PC-9 (cell line): Measurements from ENCODE around the gene SPEM2. TPM values are rescaled to one million over a fixed set of nuclear protein-coding genes. Genes with fewer than 3 reads are reported as not detected.

Experiments used
- BruUV-seq: library from RNA; stranded (reverse); fragments of 400-500 nt; replicated peaks from 2 replicates; lab custom pipeline; 2021; lab: Mats Ljungman, UMichigan
- CTCF ChIA-PET: fragments of 300-600 bp; sonication (Branson Sonifier 250); formaldehyde crosslinking; loops from one replicate; lab custom pipeline; 2022; ENCODE audit warnings: antibody characterized with exemption; lab: Charles Lee
- POLR2A ChIA-PET: fragments of 300-600 bp; sonication (Branson Sonifier 250); formaldehyde crosslinking; loops from one replicate; lab custom pipeline; 2022; ENCODE audit warnings: antibody characterized with exemption; ENCODE audit not compliant: unreplicated experiment; lab: Charles Lee
- DNase-seq, 2 experiments: peaks; one replicate each; pipeline versions ENCODE4 v3.0.0 to v3.0.0-alpha.2; 2015 to 2022; ENCODE audit warnings: mixed read lengths in 1 of 2
- H2AFZ ChIP-seq: fragments of 200-600 bp; sonication (generic); 2 replicates; pipeline ENCODE4 v1.8.1; 2017; ENCODE audit warnings: antibody characterized with exemption
- H3F3A ChIP-seq: fragments of 200-600 bp; sonication (generic); 2 replicates; pipeline ENCODE4 v1.8.1; 2017; ENCODE audit warnings: antibody characterized with exemption, mild to moderate bottlenecking, low read depth; ENCODE audit not compliant: insufficient read depth
- H3K27ac ChIP-seq: fragments of 200-600 bp; sonication (generic); 2 replicates; pipeline ENCODE4 v1.6.1; 2016; ENCODE audit warnings: mixed run types
- H3K27me3 ChIP-seq: fragments of 200-600 bp; sonication (generic); 2 replicates; pipeline ENCODE4 v1.6.1; 2016; ENCODE audit warnings: low read depth, mixed run types; ENCODE audit not compliant: insufficient read depth
- H3K36me3 ChIP-seq: fragments of 200-600 bp; sonication (generic); 2 replicates; pipeline ENCODE4 v1.6.1; 2016; ENCODE audit warnings: low read depth, mixed run types
- H3K4me1 ChIP-seq: fragments of 200-600 bp; sonication (generic); replicated peaks from 2 replicates; pipeline ENCODE4 v1.6.1; 2016; ENCODE audit warnings: mixed run types; ENCODE audit not compliant: insufficient read depth
- H3K4me2 ChIP-seq: fragments of 200-600 bp; sonication (generic); 2 replicates; pipeline ENCODE4 v1.6.1; 2017; ENCODE audit warnings: mixed run types
- H3K4me3 ChIP-seq: fragments of 200-600 bp; sonication (generic); 2 replicates; pipeline ENCODE4 v1.6.1; 2016; ENCODE audit warnings: mixed run types
- H3K79me2 ChIP-seq: fragments of 200-600 bp; sonication (generic); 2 replicates; pipeline ENCODE4 v1.6.1; 2017; ENCODE audit warnings: low read depth, mixed run types
- H3K9me2 ChIP-seq: fragments of 200-600 bp; sonication (generic); 2 replicates; pipeline ENCODE4 v1.8.1; 2017; ENCODE audit warnings: mild to moderate bottlenecking; ENCODE audit not compliant: insufficient read depth
- H3K9me3 ChIP-seq: fragments of 200-600 bp; sonication (generic); 2 replicates; pipeline ENCODE4 v1.8.1; 2016; ENCODE audit warnings: low read depth; ENCODE audit not compliant: insufficient read depth
- H4K20me1 ChIP-seq: fragments of 200-600 bp; sonication (generic); 2 replicates; pipeline ENCODE4 v1.8.1; 2017; ENCODE audit not compliant: insufficient read depth
- EZH2 ChIP-seq: fragments of 200-600 bp; sonication (generic); IDR thresholded peaks from 2 replicates; pipeline ENCODE4 v1.8.0; 2017; ENCODE audit warnings: antibody characterized with exemption, low read depth
- intact Hi-C: fragments of 100-400 bp; cut with micrococcal nuclease; formaldehyde crosslinking; loops from one replicate; pipeline ENCODE4 v1.10.0; 2022; ENCODE audit not compliant: unreplicated experiment
- total RNA-seq: library from RNA; stranded (reverse); gene quantifications from 2 replicates; pipeline ENCODE4 v1.2.3, GENCODE V29; 2021
- TF ChIP-seq, protein P1 (sequence below): fragments of 200-600 bp; sonication (generic); conservative IDR thresholded peaks from 2 replicates; pipeline ENCODE4 v1.6.1; 2017; ENCODE audit warnings: mixed run types, antibody characterized with exemption, mild to moderate bottlenecking, moderate library complexity

Gene SPEM2
- total RNA-seq, 1 experiment from 2014 or later = 0.50 TPM

DNA sequence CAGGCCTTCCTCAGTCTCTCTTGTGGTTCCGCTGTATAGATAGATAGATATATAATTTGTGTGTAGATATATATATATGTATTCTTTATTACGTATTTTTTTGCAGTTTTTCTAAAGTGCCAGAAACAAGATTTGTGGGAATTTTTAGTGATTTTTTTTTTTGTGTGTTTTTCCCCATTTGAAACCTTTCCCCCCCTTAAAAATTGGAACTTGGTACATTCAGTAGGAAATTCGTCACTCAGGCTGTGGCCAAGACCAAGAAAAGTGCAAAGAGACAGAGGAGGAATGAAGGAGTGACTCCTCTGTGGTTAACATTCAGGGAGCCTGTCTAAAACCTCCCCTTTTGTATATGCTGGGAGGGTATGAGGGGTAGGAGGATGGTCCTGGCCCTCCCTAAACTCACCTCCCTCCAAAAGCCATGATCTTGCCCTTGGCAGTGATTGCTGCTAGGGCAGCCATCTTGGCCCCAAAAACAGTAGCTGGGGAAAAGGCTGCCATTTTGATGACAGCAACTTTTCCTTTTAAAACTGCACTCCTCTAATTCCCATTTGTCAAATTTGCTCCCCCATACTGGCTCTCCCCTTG, 34.6 kb downstream of the SPEM2 start:
- POLR2A ChIA-PET = no interaction called here
- DNase-seq = no peak
- Histone ChIP-seq H3K9me3 (no peaks in the 10 kb centered on the region), H3F3A (peaks cover 7% of the 10 kb centered on the region; the same call in 1 of the 2 replicates), H3K27me3 (no peaks in the 10 kb centered on the region), H3K9me2 (no peaks in the 10 kb centered on the region), H3K4me3 (no peak overlapping the region), H3K36me3 (no peaks in the 10 kb centered on the region), H2AFZ (no peak overlapping the region), H3K4me1 (no peaks in the 10 kb centered on the region), H3K4me2 (no peak overlapping the region), H3K79me2 (no peaks in the 10 kb centered on the region), H4K20me1 (no peaks in the 10 kb centered on the region), H3K27ac (no peak overlapping the region)
- TF ChIP-seq EZH2 = no peak
- TF ChIP-seq, protein P1, sequence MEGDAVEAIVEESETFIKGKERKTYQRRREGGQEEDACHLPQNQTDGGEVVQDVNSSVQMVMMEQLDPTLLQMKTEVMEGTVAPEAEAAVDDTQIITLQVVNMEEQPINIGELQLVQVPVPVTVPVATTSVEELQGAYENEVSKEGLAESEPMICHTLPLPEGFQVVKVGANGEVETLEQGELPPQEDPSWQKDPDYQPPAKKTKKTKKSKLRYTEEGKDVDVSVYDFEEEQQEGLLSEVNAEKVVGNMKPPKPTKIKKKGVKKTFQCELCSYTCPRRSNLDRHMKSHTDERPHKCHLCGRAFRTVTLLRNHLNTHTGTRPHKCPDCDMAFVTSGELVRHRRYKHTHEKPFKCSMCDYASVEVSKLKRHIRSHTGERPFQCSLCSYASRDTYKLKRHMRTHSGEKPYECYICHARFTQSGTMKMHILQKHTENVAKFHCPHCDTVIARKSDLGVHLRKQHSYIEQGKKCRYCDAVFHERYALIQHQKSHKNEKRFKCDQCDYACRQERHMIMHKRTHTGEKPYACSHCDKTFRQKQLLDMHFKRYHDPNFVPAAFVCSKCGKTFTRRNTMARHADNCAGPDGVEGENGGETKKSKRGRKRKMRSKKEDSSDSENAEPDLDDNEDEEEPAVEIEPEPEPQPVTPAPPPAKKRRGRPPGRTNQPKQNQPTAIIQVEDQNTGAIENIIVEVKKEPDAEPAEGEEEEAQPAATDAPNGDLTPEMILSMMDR = no peak
- intact Hi-C loops = no loop called here
- no TSS peak for BruUV-seq
- CTCF ChIA-PET = no interaction called here

DNA sequence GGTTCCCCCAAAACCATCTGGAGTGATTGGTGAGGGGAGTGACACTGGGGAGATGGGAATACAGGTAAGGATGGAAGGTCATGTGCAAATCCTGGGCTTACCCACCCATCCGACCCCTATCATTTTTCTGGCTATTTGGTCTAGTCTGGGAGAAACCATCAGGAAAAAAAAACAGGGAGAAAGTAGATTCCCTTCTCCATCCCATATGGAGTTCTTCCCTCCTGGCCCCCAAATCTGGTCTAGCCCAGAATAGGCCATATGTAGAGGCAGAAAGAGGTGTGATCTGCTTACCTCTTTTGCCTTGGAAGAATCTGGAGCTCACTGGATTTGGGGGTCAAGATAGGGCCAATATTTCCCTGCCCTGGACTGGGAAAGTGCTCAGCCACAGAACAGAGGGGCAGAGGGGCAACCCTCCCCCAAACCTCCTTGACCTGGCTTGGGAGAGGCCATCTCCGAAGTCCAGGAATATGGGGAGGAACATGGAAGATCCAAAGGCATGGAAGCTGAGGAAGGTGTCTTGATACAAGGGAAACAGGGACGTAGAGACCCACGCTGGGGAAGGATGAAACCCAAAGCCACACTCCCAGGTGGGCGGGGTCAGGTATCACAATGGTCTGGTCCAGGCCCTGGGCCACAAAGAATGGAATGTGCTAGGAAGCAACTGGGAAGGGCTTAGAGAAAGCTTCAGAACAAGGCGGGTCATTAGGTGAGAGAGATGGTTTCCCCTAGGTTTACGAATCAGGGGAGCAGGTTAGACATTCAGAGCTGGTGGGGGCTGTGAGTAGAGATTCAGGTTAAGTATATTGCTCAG, 35.6 kb downstream of the SPEM2 start:
- intact Hi-C loops = no loop called here
- Histone ChIP-seq H3K4me1 (no peaks in the 10 kb centered on the region), H3K9me3 (no peaks in the 10 kb centered on the region), H3F3A (peaks cover 7% of the 10 kb centered on the region; the same call in 1 of the 2 replicates), H3K4me3 (no peak overlapping the region), H2AFZ (no peak overlapping the region), H4K20me1 (no peaks in the 10 kb centered on the region), H3K9me2 (no peaks in the 10 kb centered on the region), H3K4me2 (no peak overlapping the region), H3K36me3 (no peaks in the 10 kb centered on the region), H3K27me3 (no peaks in the 10 kb centered on the region), H3K27ac (no peak overlapping the region), H3K79me2 (no peaks in the 10 kb centered on the region)
- no peak for TF ChIP-seq EZH2
- TF ChIP-seq, protein P1 = no peak
- ChIA-PET POLR2A (no interaction called here), CTCF (interaction anchor here (0.6 kb wide), 2 partner anchors 92 to 219 kb away, joined by 3 read pairs; no protein-coding TSS in a partner anchor)
- no peak for DNase-seq
- BruUV-seq = TSS peak; percentile 3

DNA sequence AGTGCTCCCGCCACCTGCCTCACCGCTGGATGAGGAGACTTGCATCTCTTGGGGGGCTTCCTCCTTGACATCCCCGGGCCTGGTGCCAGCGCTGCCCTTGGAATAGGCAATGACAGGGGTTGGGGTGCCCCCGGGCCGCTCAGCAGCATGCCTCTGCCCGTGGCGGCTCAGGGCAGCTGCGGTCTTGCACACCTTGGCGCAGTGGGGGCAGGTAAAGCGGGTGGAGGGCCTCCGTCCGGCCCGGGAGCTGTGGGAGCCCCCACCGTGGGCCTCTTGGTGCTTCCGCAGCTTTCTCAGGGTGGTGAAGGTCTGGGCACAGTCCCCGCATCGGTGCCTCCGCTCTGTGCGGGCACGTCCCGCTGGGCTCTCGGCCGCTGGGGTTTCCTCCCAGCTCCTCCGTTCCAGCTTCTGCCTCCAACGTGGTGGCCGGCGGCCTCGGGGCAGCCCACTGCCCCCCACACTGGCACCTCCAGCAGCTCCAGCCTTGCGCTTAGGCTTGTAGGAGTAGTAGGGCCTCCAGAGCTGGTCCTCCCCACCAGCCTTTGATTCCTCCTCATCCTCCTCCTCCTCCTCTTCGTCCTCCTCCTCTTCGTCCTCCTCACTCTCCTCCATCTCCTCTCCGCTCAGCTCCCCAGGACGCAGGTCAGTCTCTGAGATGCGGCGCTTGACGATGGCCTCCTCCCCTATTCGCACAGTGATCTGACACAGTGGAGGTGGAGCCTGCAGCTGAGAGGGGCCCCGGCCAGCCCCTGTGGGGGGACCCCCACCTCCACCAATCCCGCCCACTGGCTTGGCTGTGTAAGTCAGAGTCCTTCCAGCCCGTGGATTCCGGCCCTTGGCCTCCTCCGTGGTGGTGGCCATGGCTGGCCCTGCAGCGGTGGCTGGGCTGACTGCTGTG, 37.3 kb downstream of the SPEM2 start:
- no peaks in the 10 kb centered on the region for H4K20me1 ChIP-seq
- intact Hi-C loops = no loop called here

More for the DNA sequence above, 37.3 kb downstream of the SPEM2 start:
- H3K27me3 ChIP-seq = no peaks in the 10 kb centered on the region
- H2AFZ ChIP-seq = no peak overlapping the region
- no peak for DNase-seq
- H3K4me3 ChIP-seq = no peak overlapping the region
- no TSS peak for BruUV-seq
- no peak overlapping the region for H3K27ac ChIP-seq
- no peaks in the 10 kb centered on the region for H3F3A ChIP-seq
- POLR2A ChIA-PET = interaction anchor here (0.5 kb wide), 1 partner anchor 18 kb away, joined by 8 read pairs; no protein-coding TSS in a partner anchor
- no peaks in the 10 kb centered on the region for H3K79me2 ChIP-seq
- H3K36me3 ChIP-seq = no peaks in the 10 kb centered on the region
- H3K9me3 ChIP-seq = no peaks in the 10 kb centered on the region
- CTCF ChIA-PET = no interaction called here
- no peaks in the 10 kb centered on the region for H3K4me1 ChIP-seq
- no peak overlapping the region for H3K4me2 ChIP-seq
- H3K9me2 ChIP-seq = no peaks in the 10 kb centered on the region
- TF ChIP-seq, protein P1 = no peak
- no peak for TF ChIP-seq EZH2
